Activated CD8-positive, alpha-beta T cell treated with anti-CD3 and anti-CD28 coated beads for 36 hours (primary cell): ENCODE measurements around the gene THTPA. TPM values are rescaled to one million over a fixed set of nuclear protein-coding genes. Genes with fewer than 3 reads are reported as not detected.

ENCODE experiments used
- ATAC-seq: fragments of 200-7000 bp; cut with Tn5 transposase; one replicate; pipeline ENCODE4 v1.10.0; 2021; ENCODE audit warnings: mild to moderate bottlenecking, moderate library complexity
- CTCF ChIA-PET: fragments of 350-600 bp; sonication (Branson Sonifier 250); formaldehyde crosslinking; loops from one replicate; lab custom pipeline; 2021; ENCODE audit warnings: antibody characterized with exemption; lab: Charles Lee
- POLR2A ChIA-PET: fragments of 350-600 bp; sonication (Branson Sonifier 250); formaldehyde crosslinking; loops from one replicate; lab custom pipeline; 2021; ENCODE audit warnings: antibody characterized with exemption; lab: Charles Lee
- DNase-seq: peaks from one replicate; pipeline ENCODE4 v3.0.0-alpha.2; 2020
- H3K27ac Mint-ChIP-seq: one replicate; pipeline ENCODE4 v1.8.0; 2021; ENCODE audit warnings: mild to moderate bottlenecking, mixed read lengths
- H3K27me3 Mint-ChIP-seq: one replicate; pipeline ENCODE4 v1.8.0; 2021; ENCODE audit warnings: mixed read lengths
- H3K36me3 Mint-ChIP-seq: one replicate; pipeline ENCODE4 v1.8.0; 2021; ENCODE audit warnings: low read depth, mixed read lengths
- H3K4me1 Mint-ChIP-seq: one replicate; pipeline ENCODE4 v1.8.0; 2021; ENCODE audit warnings: low read depth, mixed read lengths
- H3K4me3 Mint-ChIP-seq: one replicate; pipeline ENCODE4 v1.8.0; 2021; ENCODE audit warnings: mild to moderate bottlenecking, moderate library complexity, mixed read lengths
- H3K9me3 Mint-ChIP-seq: one replicate; pipeline ENCODE4 v1.8.0; 2021; ENCODE audit warnings: mixed read lengths
- CTCF ChIP-seq: fragments of 200-600 bp; IDR thresholded peaks from one replicate; pipeline ENCODE4 v1.8.0; 2022; ENCODE audit warnings: antibody characterized with exemption, mild to moderate bottlenecking
- intact Hi-C: fragments of 100-400 bp; cut with micrococcal nuclease; formaldehyde crosslinking; loops from one replicate; pipeline ENCODE4 v1.10.0; 2022
- total RNA-seq, 2 experiments: library from RNA; stranded (reverse); gene quantifications; one replicate each; pipeline ENCODE4 v1.2.3, GENCODE V29; 2021

THTPA gene
- total RNA-seq, 2 experiments from 2014 or later: 5.1 to 7.6 TPM

- peak overlapping the region; percentile 94 for H3K4me3 Mint-ChIP-seq
- ATAC-seq (no peak), DNase-seq (no peak)
- peak overlapping the region; percentile 99 for H3K27ac Mint-ChIP-seq
- ChIA-PET POLR2A (interaction anchor here (1.1 to 1.3 kb wide), 2 partner anchors 18 to 90 kb away, joined by 3 read pairs; no protein-coding TSS in a partner anchor), CTCF (interaction anchor here (0.7 to 5.5 kb wide), 9 partner anchors 10 to 188 kb away, joined by 3 to 51 read pairs (median 5); partner anchors contain the start of gene THTPA)
- no peak for TF ChIP-seq CTCF
- peaks cover 20% of the 10 kb centered on the region for H3K36me3 Mint-ChIP-seq
- intact Hi-C loops: no loop called here
- peaks cover 10% of the 10 kb centered on the region for H3K27me3 Mint-ChIP-seq
- H3K4me1 Mint-ChIP-seq: peaks cover 19% of the 10 kb centered on the region
- H3K9me3 Mint-ChIP-seq: no peaks in the 10 kb centered on the region
Observed at GRCh38 chr14:23568021-23568599, 12.0 kb downstream of the THTPA start.

- ChIA-PET CTCF (interaction anchor here (0.9 to 5.5 kb wide), 8 partner anchors 11 to 95 kb away, joined by 3 to 51 read pairs (median 5); partner anchors contain the start of gene THTPA), POLR2A (interaction anchor here (1.3 kb wide), 1 partner anchor 19 kb away, joined by 3 read pairs; no protein-coding TSS in a partner anchor)
- peak overlapping the region; percentile 99 for H3K27ac Mint-ChIP-seq
- H3K27me3 Mint-ChIP-seq: peaks cover 10% of the 10 kb centered on the region
- peaks cover 19% of the 10 kb centered on the region for H3K36me3 Mint-ChIP-seq
- intact Hi-C loops: no loop called here
- peak; percentile 45 for DNase-seq
- H3K4me1 Mint-ChIP-seq: peaks cover 19% of the 10 kb centered on the region
- H3K4me3 Mint-ChIP-seq: peak overlapping the region; percentile 94
- H3K9me3 Mint-ChIP-seq: no peaks in the 10 kb centered on the region
- no peak for ATAC-seq
- peak; percentile 42 for TF ChIP-seq CTCF
Observed at GRCh38 chr14:23568600-23569331, 12.7 kb downstream of the THTPA start.

GRCh38 chr14:23569443-23570151, 13.5 kb downstream of the THTPA start:
- H3K27me3 Mint-ChIP-seq: peaks cover 10% of the 10 kb centered on the region
- no peak overlapping the region for H3K4me3 Mint-ChIP-seq
- CTCF ChIA-PET: interaction anchor here (1.0 to 5.5 kb wide), 6 partner anchors 12 to 95 kb away, joined by 3 to 51 read pairs (median 6); partner anchors contain the start of gene THTPA
- POLR2A ChIA-PET: no interaction called here
- intact Hi-C loops: no loop called here
- ATAC-seq (peak; percentile 15), DNase-seq (peak; percentile 20)
- H3K36me3 Mint-ChIP-seq: peaks cover 12% of the 10 kb centered on the region
- H3K9me3 Mint-ChIP-seq: no peaks in the 10 kb centered on the region
- peak overlapping the region; percentile 4 for H3K27ac Mint-ChIP-seq
- TF ChIP-seq CTCF: no peak
- H3K4me1 Mint-ChIP-seq: peaks cover 19% of the 10 kb centered on the region

GRCh38 chr14:23570806-23571483, 14.9 kb downstream of the THTPA start:
- POLR2A ChIA-PET: no interaction called here
- DNase-seq: no peak

More at GRCh38 chr14:23570806-23571483, 14.9 kb downstream of the THTPA start:
- intact Hi-C loops: no loop called here
- CTCF ChIA-PET: interaction anchor here (4.4 to 5.5 kb wide), 2 partner anchors 13 to 19 kb away, joined by 20 to 51 read pairs; partner anchors contain the start of gene THTPA
- peaks cover 19% of the 10 kb centered on the region for H3K4me1 Mint-ChIP-seq
- peaks cover 20% of the 10 kb centered on the region for H3K27me3 Mint-ChIP-seq
- no peak for TF ChIP-seq CTCF
- H3K27ac Mint-ChIP-seq: no peak overlapping the region
- ATAC-seq: no peak
- H3K9me3 Mint-ChIP-seq: no peaks in the 10 kb centered on the region
- no peak overlapping the region for H3K4me3 Mint-ChIP-seq
- H3K36me3 Mint-ChIP-seq: peaks cover 5% of the 10 kb centered on the region
